PFSK-1 (cell line): ENCODE results near the gene NCOR1.

Experiments
- POLR2AphosphoS5 ChIP-seq: IDR thresholded peaks from 2 replicates; pipeline ENCODE4 v1.6.1; 2012; ENCODE audit warnings: low read depth, mild to moderate bottlenecking, control low read depth, low read length, moderate library complexity
- SIN3A ChIP-seq: IDR thresholded peaks from 2 replicates; pipeline ENCODE4 v1.6.1; 2012; ENCODE audit warnings: mild to moderate bottlenecking, low read length, moderate library complexity, borderline replicate concordance; ENCODE audit not compliant: insufficient read depth
- TAF1 ChIP-seq: IDR thresholded peaks from 2 replicates; pipeline ENCODE4 v1.6.1; 2012; ENCODE audit warnings: low read length, control low read depth, borderline replicate concordance; ENCODE audit not compliant: insufficient read depth

- TF ChIP-seq POLR2AphosphoS5 (no peak), TAF1 (no peak), SIN3A (no peak)
Measured at GRCh38 chr17:16117149-16117548, 98.2 kb downstream of the NCOR1 start.
